GM12878 (cell line): ENCODE measurements around the gene ARID5B. TPM values are rescaled to one million over a fixed set of nuclear protein-coding genes. Genes with fewer than 3 reads are reported as not detected.
A peak's percentile ranks its signal among the peaks of the same experiment; 100 is the strongest.

Experiments
- ATAC-seq: fragments of 200-7000 bp; cut with Tn5 transposase; 3 replicates; pipeline ENCODE4 v1.9.1; 2020; ENCODE audit warnings: mild to moderate bottlenecking, moderate library complexity
- BruUV-seq: library from RNA; stranded (reverse); fragments of 400-500 nt; replicated peaks from 2 replicates; lab custom pipeline; 2021; lab: Mats Ljungman, UMichigan
- CTCF ChIA-PET: fragments of 300-600 bp; sonication (Branson Sonifier 250); formaldehyde crosslinking; extraction: SDS; loops from one replicate; lab custom pipeline; 2021; ENCODE audit warnings: inconsistent platforms; lab: Yijun Ruan, JAX
- POLR2A ChIA-PET: fragments of 350-600 bp; formaldehyde crosslinking; extraction: SDS; loops from one replicate; lab custom pipeline; 2021; ENCODE audit warnings: inconsistent platforms; lab: Charles Lee
- RAD21 ChIA-PET: fragments of 300-600 bp; sonication (Branson Sonifier 250); formaldehyde crosslinking; loops from one replicate; lab custom pipeline; 2023; ENCODE audit warnings: antibody characterized with exemption; ENCODE audit not compliant: unreplicated experiment; lab: Charles Lee
- SMC1A ChIA-PET: fragments of 300-600 bp; sonication (Branson Sonifier 250); formaldehyde crosslinking; loops from one replicate; lab custom pipeline; 2023; ENCODE audit not compliant: unreplicated experiment, uncharacterized antibody; lab: Charles Lee
- DNase-seq: peaks from one replicate; pipeline ENCODE4 v3.0.0-alpha.2; 2011; ENCODE audit warnings: low read depth, low spot score
- FAIRE-seq: peaks from 3 replicates; lab custom pipeline; 2011; peaks lifted over from hg19 to GRCh38; lab: Jason Lieb, UNC
- H2AFZ ChIP-seq: 2 replicates; pipeline ENCODE4 v1.6.0; 2011; ENCODE audit warnings: low read depth, low read length, control low read depth; ENCODE audit not compliant: control insufficient read depth
- H3K27ac ChIP-seq: 2 replicates; pipeline ENCODE4 v1.5.1; 2011; ENCODE audit warnings: control low read depth; ENCODE audit not compliant: control insufficient read depth, insufficient read depth
- H3K27me3 ChIP-seq, 2 experiments: replicated peaks in 1 of 2; 2 replicates each; pipeline versions ENCODE4 v1.6.0 to v1.6.1; 2011; ENCODE audit warnings: low read length in 1 of 2; ENCODE audit not compliant: control insufficient read depth in 2 of 2, insufficient read depth in 2 of 2
- H3K36me3 ChIP-seq, 2 experiments: 2 replicates each; pipeline ENCODE4 v1.5.1; 2011; ENCODE audit warnings: low read length in 1 of 2; ENCODE audit not compliant: control insufficient read depth in 2 of 2, insufficient read depth in 2 of 2
- H3K4me1 ChIP-seq: 2 replicates; pipeline ENCODE4 v1.6.1; 2011; ENCODE audit warnings: mild to moderate bottlenecking, low read length, moderate library complexity, mixed read lengths; ENCODE audit not compliant: control insufficient read depth, insufficient read depth
- H3K4me2 ChIP-seq: 2 replicates; pipeline ENCODE4 v1.6.0; 2011; ENCODE audit warnings: control low read depth; ENCODE audit not compliant: control insufficient read depth, insufficient read depth
- H3K4me3 ChIP-seq: fragments of 200-600 bp; sonication (generic); 2 replicates; pipeline ENCODE4 v1.5.1; 2016
- H3K79me2 ChIP-seq: 2 replicates; pipeline ENCODE4 v1.6.0; 2011; ENCODE audit warnings: low read length; ENCODE audit not compliant: control insufficient read depth, insufficient read depth
- H3K9ac ChIP-seq: 2 replicates; pipeline ENCODE4 v1.8.0; 2011; ENCODE audit warnings: low read length, control low read depth, mixed read lengths; ENCODE audit not compliant: control insufficient read depth, insufficient read depth
- H3K9me3 ChIP-seq: replicated peaks from 3 replicates; pipeline ENCODE4 v1.5.1; 2011; ENCODE audit warnings: mild to moderate bottlenecking, low read length; ENCODE audit not compliant: control insufficient read depth, insufficient read depth
- H4K20me1 ChIP-seq: 2 replicates; pipeline ENCODE4 v1.6.0; 2011; ENCODE audit not compliant: control insufficient read depth, insufficient read depth
- JUNB ChIP-seq: IDR thresholded peaks from 2 replicates; pipeline ENCODE4 v1.6.1; 2016; ENCODE audit warnings: antibody characterized with exemption, mild to moderate bottlenecking
- RUNX3 ChIP-seq: IDR thresholded peaks from 2 replicates; pipeline ENCODE4 v1.6.1; 2012; ENCODE audit warnings: low read length, inconsistent platforms
- SMC3 ChIP-seq: IDR thresholded peaks from 2 replicates; pipeline ENCODE4 v1.6.1; 2011; ENCODE audit warnings: low read length, improper control_type of control experiment, borderline replicate concordance
- WGBS: methylation state at CpG from one replicate; pipeline ENCODE4 v1.1.6; 2016; ENCODE audit warnings: low lambda C conversion rate; ENCODE audit not compliant: insufficient replicate concordance, insufficient coverage; ENCODE audit errors: missing lambda C conversion rate; 5-methylcytosine and 5-hydroxymethylcytosine counted together
- in situ Hi-C: fragments of 300-500 bp; cut with MboI; formaldehyde crosslinking; loops from 9 replicates; pipeline ENCODE4 v1.14.3; 2018; ENCODE audit warnings: mixed read lengths
- intact Hi-C: fragments of 100-400 bp; cut with micrococcal nuclease; formaldehyde crosslinking; loops from one replicate; pipeline ENCODE4 v1.14.2; 2022; ENCODE audit not compliant: unreplicated experiment
- polyA plus RNA-seq, 11 experiments: library from polyadenylated mRNA; depleted of rRNA in 4 of 11; unstranded in 6 of 11; stranded (reverse) in 5 of 11; fragments of >200 nt; fragmentation: Nextera tagmentation in 4 of 11; fragmentation: Illumina TruSeq in 1 of 11; extraction: Ambion mirVana in 4 of 11; extraction: Trizol in 1 of 11; gene quantifications; 1 replicate in 1 of 11; 2 replicates in 10 of 11; pipeline versions ENCODE4 v1.2.1 to v1.2.3, GENCODE V29; 2011 to 2016; ENCODE audit warnings: inconsistent platforms in 2 of 11, missing spikeins in 2 of 11, low read depth in 1 of 11
- total RNA-seq, 4 experiments: library from RNA; depleted of rRNA in 3 of 4; stranded (reverse); fragments of >200 nt in 3 of 4; fragmentation: Illumina TruSeq in 1 of 4; extraction: Trizol in 1 of 4; gene quantifications; 2 replicates each; pipeline versions ENCODE4 v1.2.1 to v1.2.3, GENCODE V29; 2013 to 2021
- TF ChIP-seq, protein P1 (sequence below): fragments of 450-650 bp; formaldehyde crosslinking; IDR thresholded peaks from 2 replicates; pipeline ENCODE4 v1.5.0; 2022; ENCODE audit warnings: mild to moderate bottlenecking, missing genetic modification characterization

ARID5B gene
- total and polyA plus RNA-seq, 10 of the 15 experiments (the other 5 are each of a cell fraction or from before 2014, with no cell fraction given), result 2.7 to 8.5 (median 6.1) TPM

DNA sequence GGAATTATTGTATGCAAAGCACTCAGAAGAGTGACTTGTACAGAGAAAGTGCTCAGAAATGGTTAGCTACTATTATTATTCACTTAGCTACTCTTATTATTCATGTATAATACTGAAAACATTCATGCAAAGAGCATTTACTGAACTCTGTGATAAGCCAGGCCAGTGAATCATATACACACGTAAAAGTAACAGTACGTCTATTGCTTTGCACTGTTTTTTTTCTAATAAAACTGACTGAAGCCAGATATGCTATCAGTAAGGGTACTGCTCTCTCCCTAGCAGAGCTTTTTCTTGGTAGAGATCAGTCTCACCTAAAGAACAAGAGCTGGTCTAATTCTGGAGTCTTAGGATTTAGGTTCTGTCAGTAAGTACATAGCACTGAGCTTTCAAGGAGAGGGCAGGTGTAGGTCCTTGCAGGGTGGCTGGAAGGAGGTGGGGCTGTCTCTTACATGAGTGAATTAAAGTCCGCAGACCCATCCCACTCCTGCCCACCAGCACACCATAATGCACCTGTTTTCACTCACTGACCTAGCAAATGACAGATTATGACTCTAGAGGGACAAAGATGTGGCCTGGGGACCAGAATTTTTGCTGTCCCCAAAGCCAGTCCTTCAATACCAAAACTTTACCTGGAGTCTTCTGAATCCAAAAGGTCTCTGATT lies 145.9 kb downstream of the ARID5B start:
- ATAC-seq, result peak; percentile 2
- RAD21 ChIA-PET, result interaction anchor here (1.3 to 2.0 kb wide), 3 partner anchors 9 to 147 kb away, joined by 4 to 7 read pairs (median 5); no protein-coding TSS in a partner anchor
- Histone ChIP-seq H3K79me2 (peaks cover 81% of the 10 kb centered on the region), H3K9ac (peak overlapping the region; percentile 92), H3K4me2 (peak overlapping the region; percentile 99), H4K20me1 (no peaks in the 10 kb centered on the region), H3K9me3 (no peaks in the 10 kb centered on the region; the same call in 1 of the 3 replicates), H3K36me3 (no peaks in the 10 kb centered on the region; a peak in 1 of 4 replicates), H3K27me3 (no peaks in the 10 kb centered on the region), H3K27ac (peak overlapping the region; percentile 93), H3K4me3 (peak overlapping the region; percentile 68; the same call in 1 of the 2 replicates), H2AFZ (no peak overlapping the region), H3K4me1 (peaks cover 64% of the 10 kb centered on the region)
- no peak for FAIRE-seq
- WGBS, result 1% methylated on average over 3 of the region's 3 CpGs
- SMC1A ChIA-PET, result interaction anchor here (0.7 to 4.0 kb wide), 10 partner anchors 8 to 284 kb away, joined by 3 to 32 read pairs (median 4); no protein-coding TSS in a partner anchor
- intact Hi-C loops, result loop anchor here (5.0 kb wide), 3 partner anchors 60 to 140 kb away; no protein-coding TSS in a partner anchor
- BruUV-seq, result no TSS peak
- no peak for DNase-seq
- POLR2A ChIA-PET, result no interaction called here
- in situ Hi-C loops, result loop anchor here (5.0 kb wide), 2 partner anchors 145 to 195 kb away; partner anchors contain the start of gene ARID5B
- peak; percentile 3; the same call in 1 of the 2 replicates for TF ChIP-seq SMC3
- TF ChIP-seq, protein P1, sequence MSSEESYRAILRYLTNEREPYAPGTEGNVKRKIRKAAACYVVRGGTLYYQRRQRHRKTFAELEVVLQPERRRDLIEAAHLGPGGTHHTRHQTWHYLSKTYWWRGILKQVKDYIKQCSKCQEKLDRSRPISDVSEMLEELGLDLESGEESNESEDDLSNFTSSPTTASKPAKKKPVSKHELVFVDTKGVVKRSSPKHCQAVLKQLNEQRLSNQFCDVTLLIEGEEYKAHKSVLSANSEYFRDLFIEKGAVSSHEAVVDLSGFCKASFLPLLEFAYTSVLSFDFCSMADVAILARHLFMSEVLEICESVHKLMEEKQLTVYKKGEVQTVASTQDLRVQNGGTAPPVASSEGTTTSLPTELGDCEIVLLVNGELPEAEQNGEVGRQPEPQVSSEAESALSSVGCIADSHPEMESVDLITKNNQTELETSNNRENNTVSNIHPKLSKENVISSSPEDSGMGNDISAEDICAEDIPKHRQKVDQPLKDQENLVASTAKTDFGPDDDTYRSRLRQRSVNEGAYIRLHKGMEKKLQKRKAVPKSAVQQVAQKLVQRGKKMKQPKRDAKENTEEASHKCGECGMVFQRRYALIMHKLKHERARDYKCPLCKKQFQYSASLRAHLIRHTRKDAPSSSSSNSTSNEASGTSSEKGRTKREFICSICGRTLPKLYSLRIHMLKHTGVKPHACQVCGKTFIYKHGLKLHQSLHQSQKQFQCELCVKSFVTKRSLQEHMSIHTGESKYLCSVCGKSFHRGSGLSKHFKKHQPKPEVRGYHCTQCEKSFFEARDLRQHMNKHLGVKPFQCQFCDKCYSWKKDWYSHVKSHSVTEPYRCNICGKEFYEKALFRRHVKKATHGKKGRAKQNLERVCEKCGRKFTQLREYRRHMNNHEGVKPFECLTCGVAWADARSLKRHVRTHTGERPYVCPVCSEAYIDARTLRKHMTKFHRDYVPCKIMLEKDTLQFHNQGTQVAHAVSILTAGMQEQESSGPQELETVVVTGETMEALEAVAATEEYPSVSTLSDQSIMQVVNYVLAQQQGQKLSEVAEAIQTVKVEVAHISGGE (CRISPR knock-in tag), result no peak
- TF ChIP-seq RUNX3, result 0 out of 2 replicates have a peak, but pooled peaks have one; percentile 10
- TF ChIP-seq JUNB, result peak; percentile 33
- CTCF ChIA-PET, result interaction anchor here (1.3 to 3.2 kb wide), 2 partner anchors 9 to 197 kb away, joined by 6 to 22 read pairs; no protein-coding TSS in a partner anchor
